Stimulated activated CD4-positive, alpha-beta T cell treated with anti-CD3 and anti-CD28 coated beads, Interleukin-4, amount 100 ng/mL, for 48 hours (primary cell): Measurements from ENCODE around the gene MLST8.

Experiments
- DNase-seq, 2 donors: peaks; one replicate each; pipeline ENCODE4 v3.0.0-alpha.2; 2020; ENCODE audit warnings: low read depth in 2 of 2

MLST8 gene

GRCh38 chr16:2173366-2173765 lies 31.9 kb upstream of the MLST8 start:
- DNase-seq, result no peak

DNA sequence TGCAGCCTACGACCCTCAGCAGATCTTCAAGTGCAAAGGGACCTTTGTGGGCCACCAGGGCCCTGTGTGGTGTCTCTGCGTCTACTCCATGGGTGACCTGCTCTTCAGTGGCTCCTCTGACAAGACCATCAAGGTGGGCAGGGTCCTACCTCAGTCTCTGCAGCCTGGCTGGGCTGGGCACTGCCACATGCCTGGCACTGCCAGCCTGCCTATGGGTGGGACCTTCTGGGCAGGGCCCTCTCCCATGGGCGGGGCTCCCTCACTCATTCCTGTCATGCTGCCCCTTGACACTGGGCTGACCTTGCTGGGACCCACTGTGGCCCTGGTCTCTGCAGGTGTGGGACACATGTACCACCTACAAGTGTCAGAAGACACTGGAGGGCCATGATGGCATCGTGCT lies 31.3 kb upstream of the MLST8 start:
- DNase-seq, result no peak

- no peak for DNase-seq
These were observed 30.7 kb upstream of the MLST8 start for GRCh38 chr16:2174396-2175131.

DNA sequence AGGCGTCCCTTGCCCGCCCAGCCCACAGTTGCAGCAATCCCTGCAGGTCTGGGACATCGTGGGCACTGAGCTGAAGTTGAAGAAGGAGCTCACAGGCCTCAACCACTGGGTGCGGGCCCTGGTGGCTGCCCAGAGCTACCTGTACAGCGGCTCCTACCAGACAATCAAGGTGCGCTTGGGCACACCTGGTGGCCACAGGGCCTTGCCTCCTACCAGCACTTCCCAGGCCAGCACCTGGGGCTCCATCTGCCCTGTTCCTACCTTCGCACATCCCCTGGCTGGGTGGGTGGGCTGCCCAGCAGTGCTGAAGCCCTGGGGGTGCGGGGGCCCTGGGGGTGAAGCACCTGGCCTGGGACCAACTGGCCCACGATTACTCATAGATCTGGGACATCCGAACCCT lies 29.8 kb upstream of the MLST8 start:
- no peak for DNase-seq

GRCh38 chr16:2176047-2176446 lies 29.2 kb upstream of the MLST8 start:
- DNase-seq, result no peak

GRCh38 chr16:2177101-2177500 lies 28.2 kb upstream of the MLST8 start:
- DNase-seq, result no peak

DNA sequence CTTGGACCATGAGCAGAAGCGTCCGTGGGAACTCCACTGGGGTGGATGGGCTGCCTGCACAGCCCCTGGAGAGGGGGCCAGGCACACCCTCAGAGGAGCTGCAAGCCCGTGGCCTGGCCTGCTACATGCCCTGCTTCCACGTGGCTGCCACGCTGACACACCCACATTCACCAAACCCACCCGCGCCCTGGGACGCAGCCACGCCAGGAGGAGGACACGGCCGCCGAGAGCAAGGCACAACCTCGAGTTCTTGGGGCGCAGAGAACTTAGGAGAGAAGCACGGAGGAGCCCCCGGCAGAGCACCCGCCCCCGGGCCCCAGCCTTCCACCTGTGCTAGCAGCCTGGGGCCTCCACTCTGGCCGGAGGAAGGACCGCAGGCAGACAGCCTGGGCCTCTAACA lies 27.7 kb upstream of the MLST8 start:
- DNase-seq, result no peak

DNA sequence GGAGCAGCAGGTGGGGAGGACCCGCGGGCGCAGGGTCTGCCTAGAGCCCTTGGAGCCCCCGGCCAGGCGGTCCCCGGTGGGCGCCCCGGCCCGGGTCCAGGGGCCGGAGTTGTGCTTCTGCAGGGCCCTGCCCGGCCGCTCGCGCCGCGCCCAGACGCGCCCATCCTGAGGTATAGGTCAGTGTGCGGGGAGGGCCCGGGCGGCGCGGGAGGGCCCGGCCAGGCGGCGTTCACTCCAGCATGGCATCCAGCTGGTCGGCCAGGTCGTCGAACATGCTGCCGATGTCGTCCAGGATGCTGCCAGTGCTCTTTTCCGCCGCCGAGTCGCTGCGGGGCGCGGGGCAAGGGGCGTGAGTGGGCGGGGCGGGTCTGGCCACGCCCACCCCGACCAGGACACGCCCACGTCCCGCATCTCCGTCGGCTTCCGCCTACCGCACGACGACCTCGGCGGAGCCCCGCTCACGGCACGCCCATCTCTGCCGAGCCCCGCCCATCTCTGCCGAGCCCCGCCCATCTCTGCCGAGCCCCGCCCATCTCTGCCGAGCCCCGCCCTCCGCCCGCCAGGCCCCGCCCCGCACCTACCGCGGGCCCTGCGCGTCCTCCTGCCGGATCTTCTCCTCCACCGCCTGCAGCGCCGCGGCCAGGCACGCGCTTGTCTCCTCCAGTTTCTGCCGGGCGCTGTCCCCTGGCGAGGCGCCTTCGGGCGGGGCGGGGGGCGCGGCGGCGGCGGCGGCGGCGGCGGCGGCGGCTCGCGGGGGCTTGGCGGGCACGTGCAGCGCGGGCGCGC lies 26.7 kb upstream of the MLST8 start:
- DNase-seq, result peak in 1 of 2 donors; percentile 44

DNA sequence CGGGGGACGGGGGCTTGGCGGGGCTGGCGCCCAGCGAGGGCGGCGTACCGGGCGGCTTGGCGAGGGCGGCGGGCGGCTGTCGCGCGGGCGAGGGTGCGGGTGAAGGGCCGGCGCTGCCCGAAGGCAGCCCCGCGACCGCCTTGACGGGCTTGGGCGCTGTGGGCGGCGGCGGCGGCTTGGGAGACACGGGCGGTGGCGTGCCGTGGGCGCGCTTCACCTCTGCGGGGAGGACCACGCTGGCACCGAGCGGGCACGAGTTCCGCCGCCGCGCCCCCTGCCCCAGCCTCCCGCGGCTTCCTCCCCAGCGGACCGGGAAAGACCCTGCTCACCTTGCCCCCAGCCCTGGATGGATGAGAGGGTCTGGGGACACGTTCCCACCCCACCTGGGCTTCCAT lies 26.1 kb upstream of the MLST8 start:
- DNase-seq, result no peak

- DNase-seq, result no peak
These were observed 25.7 kb upstream of the MLST8 start for GRCh38 chr16:2179576-2179975.

DNA sequence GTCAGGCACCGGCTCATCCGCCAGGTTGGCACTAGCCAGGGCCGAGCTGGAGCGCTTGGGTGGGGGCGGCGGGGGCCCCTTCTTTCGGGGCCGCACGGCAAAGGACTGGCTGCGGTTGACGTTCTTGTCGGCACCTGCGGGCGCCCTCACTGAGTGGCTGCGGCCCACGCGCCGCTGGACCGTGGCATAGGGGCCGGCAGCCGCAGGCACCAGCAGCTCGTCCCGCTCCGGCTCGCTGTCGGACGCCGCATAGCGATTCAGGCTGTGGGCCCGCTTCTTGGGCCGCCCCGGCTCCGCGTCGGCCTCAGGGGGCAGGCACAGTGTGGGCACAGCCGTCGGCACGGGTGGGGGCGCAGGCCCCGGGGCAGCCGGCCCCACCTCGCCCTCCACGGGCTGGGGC lies 24.8 kb upstream of the MLST8 start:
- no peak for DNase-seq

- no peak for DNase-seq
These were observed 24.0 kb upstream of the MLST8 start for GRCh38 chr16:2180962-2181923.

- no peak for DNase-seq
These were observed 23.3 kb upstream of the MLST8 start for GRCh38 chr16:2181952-2182351.

- no peak for DNase-seq
These were observed 21.6 kb upstream of the MLST8 start for GRCh38 chr16:2183671-2184070.

DNA sequence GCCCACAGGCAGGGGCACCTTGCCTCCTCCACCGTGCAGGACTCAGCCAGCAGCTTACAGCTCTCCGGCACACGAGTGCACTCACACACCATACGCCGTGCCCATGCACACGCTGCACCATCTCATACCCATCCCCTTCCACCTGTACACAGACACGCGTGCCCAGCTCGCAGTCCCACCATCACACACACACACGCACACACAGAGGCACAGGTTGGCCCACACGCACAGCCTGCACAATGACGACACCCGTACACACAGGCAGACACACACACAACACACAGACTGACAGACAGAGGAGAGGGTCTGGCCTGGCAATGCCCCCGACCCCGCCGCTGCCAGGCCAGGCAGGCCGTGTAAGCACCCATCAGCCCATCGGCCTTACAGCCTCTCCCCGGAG lies 20.9 kb upstream of the MLST8 start:
- DNase-seq, result no peak

- DNase-seq, result no peak
These were observed 20.3 kb upstream of the MLST8 start for GRCh38 chr16:2184962-2185361.

DNA sequence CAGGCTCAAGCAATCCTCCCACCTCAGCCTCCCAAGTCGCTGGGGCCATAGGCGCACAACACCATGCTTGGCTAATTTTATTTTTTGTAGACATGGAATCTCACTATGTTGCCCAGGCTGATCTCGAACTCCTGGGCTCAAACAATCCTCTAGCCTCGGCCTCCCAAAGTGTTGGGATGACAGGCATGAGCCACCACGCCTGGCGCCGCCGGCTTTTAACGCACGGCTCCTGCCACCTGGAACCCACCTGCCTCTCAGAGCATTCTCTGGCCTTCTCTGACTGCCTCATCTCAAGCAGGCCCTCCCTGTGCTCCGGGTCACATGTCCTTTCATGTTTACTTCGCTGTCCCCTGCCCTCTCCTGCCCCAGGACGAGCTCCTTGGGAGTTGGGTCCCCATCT lies 19.2 kb upstream of the MLST8 start:
- no peak for DNase-seq

DNA sequence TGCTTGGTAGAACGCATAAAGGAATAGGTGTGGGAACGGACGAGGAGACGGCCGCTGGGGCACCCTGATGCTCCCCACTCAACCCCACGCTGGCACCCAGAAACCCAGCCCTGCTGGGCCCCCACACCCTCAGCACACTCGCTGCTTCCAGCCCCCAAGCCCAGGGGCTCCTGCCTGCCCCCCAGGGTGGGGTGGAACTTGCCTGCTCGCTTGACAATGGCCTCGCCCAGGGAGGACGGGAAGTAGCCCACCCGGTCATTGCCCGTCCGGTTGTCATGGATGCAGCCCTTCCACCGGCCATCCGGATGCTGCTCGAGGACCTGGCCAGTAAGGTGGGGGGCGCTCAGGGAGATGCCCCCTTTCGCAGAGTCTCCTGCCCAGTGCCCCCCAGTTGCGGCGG lies 18.7 kb upstream of the MLST8 start:
- no peak for DNase-seq

DNA sequence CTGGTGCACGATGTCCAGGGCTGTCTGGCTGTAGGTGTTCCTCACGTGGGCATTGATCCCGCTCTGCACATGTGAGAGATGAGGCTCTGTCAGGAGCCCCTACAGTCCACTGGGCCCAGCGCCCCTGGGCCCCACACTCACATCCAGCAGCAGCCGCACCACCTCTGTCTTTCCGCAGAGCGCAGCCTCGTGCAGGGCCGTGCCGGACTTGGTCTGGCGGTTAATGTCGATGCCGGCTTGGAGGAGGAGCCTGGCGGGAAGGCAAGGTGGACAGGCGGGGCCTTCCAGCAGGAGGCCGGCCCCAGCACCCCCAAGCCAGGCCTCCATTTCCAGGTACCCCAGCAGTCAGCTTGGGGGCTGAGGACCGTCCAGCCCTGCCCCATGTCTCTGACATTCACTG lies 18.0 kb upstream of the MLST8 start:
- no peak for DNase-seq

- DNase-seq, result no peak
These were observed 16.9 kb upstream of the MLST8 start for GRCh38 chr16:2188395-2188794.

DNA sequence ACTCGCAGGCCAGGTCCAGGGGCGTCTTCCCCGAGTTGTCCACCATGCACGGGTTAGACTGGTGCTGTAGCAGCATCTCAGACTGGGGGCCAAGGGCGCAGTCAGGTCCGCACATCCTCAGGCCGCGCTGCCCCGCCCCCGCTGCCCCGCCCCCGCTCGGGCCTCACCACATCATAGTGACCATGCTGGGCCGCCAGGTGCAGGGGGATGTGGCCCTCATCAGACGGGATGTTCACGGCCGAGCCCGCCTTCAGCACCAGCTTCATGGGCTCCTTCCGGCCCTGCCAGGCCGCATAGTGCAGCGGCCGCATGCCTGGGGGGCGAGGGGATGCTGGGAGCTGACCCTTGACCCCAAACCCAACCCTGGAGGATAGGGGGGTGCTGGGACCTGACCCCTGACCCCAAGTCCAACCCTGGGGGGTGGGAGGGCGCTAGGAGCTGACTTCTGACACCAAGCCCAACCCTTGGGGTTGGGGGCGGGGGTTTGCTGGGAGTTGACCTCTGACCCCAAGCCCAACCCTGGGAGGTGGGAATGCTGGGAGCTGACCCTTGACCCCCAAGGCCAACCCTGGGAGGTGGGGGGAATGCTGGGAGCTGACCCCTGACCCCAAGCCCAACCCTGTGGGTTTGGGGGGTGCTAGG lies 15.9 kb upstream of the MLST8 start:
- no peak for DNase-seq
